ENCODE results near the gene IGF2BP2. TPM values are rescaled to one million over a fixed set of nuclear protein-coding genes. Genes with fewer than 3 reads are reported as not detected.
"Not testable (repeated sequence)": the region's sequence is repeated elsewhere in the genome, so short reads cannot be mapped to it uniquely, and the experiment has no call there.

Gene IGF2BP2
- total RNA-seq, 4 donors from 2014 or later = 12.4 to 45.7 (median 15.9) TPM

DNA sequence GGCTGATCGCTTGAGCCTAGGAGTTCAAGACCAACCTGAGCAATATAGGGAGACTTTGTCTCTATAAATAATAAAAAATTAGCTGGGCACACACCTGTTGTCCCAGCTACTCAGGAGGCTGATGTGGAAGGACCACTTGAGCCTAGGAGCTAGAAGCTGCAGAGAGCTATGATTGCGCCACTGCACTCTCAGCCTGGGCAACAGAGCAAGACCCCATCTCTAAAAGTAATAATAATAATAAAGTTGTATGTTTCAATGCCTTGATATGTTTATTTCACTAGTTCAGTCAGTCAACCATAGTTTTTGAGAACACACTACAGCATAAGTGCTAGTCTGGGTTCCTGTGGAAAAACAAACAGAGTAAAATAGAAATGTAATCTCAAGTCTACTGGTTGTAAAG, 36.5 kb downstream of the IGF2BP2 start:
- 85 to 98% methylated on average over 2 of the region's 2 CpGs for WGBS, 2 donors
- TF ChIP-seq, protein P1, sequence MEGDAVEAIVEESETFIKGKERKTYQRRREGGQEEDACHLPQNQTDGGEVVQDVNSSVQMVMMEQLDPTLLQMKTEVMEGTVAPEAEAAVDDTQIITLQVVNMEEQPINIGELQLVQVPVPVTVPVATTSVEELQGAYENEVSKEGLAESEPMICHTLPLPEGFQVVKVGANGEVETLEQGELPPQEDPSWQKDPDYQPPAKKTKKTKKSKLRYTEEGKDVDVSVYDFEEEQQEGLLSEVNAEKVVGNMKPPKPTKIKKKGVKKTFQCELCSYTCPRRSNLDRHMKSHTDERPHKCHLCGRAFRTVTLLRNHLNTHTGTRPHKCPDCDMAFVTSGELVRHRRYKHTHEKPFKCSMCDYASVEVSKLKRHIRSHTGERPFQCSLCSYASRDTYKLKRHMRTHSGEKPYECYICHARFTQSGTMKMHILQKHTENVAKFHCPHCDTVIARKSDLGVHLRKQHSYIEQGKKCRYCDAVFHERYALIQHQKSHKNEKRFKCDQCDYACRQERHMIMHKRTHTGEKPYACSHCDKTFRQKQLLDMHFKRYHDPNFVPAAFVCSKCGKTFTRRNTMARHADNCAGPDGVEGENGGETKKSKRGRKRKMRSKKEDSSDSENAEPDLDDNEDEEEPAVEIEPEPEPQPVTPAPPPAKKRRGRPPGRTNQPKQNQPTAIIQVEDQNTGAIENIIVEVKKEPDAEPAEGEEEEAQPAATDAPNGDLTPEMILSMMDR (IDR thresholded peaks at IDR 0.05) = no peak
- no peak for TF ChIP-seq POLR2A (IDR thresholded peaks at IDR 0.05)
- no peaks in the 10 kb centered on the region for H3K4me1 ChIP-seq
- no peaks in the 10 kb centered on the region for H3K9me3 ChIP-seq
- no peak overlapping the region for H3K27ac ChIP-seq
- no peaks in the 10 kb centered on the region for H3K36me3 ChIP-seq
- peak; percentile 17 to 28 for DNase-seq
- no peak overlapping the region for H3K4me3 ChIP-seq (replicated peaks in 1 of 3)
- intact Hi-C loops (cut with DNase I) = no loop called here
- no peaks in the 10 kb centered on the region for H3K27me3 ChIP-seq

DNA sequence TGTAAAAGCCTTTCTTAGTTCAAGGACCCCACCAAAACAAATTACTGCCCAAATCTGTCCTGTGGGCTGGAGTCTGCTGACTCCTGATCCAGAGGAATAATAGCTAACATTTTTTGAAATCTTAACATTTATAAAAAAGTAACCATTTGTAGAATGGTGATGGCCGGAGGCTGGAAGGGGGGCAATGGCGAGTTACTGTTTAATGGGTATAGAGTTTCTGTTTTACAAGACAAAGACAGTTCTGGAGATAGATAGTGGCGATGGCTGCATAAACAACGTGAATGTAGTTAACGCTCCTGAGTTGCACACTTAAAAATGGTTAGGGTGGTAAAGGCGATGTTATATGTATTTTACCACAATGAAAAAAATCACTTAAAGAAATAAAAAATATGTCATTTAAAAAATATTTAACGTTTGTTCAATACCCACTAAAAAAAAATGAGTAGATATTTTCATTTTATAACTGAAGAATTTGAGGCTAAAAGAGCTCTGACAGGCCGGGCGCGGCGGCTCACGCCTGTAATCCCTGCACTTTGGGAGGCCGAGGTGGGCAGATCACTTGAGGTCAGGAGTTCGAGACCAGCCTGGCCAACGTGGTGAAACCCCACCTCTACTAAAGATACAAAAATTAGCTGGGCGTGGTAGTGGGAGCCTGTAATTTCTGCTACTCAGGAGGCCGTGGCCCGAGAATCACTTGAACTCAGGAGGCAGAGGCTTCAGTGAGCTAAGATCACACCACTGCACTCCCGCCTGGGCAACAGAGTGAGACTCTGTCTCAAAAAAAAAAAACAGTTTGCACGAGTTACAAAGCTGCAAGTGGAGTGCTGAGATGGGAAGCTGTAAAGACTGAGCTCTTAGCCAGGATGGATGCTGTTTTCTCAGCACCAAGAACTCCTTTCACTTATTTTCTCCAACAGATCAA, 37.6 kb downstream of the IGF2BP2 start:
- 78 to 81% methylated on average over 20 of the region's 20 CpGs for WGBS, 2 donors
- no peak overlapping the region for H3K4me3 ChIP-seq (replicated peaks in 1 of 3)
- H3K4me1 ChIP-seq = no peaks in the 10 kb centered on the region
- H3K36me3 ChIP-seq = no peaks in the 10 kb centered on the region
- peak; percentile 28 to 38 for DNase-seq
- TF ChIP-seq POLR2A (IDR thresholded peaks at IDR 0.05) = no peak
- TF ChIP-seq, protein P1 (IDR thresholded peaks at IDR 0.05) = no peak
- H3K9me3 ChIP-seq = no peaks in the 10 kb centered on the region
- H3K27me3 ChIP-seq = no peaks in the 10 kb centered on the region
- intact Hi-C loops (cut with DNase I) = no loop called here
- H3K27ac ChIP-seq = no peak overlapping the region

DNA sequence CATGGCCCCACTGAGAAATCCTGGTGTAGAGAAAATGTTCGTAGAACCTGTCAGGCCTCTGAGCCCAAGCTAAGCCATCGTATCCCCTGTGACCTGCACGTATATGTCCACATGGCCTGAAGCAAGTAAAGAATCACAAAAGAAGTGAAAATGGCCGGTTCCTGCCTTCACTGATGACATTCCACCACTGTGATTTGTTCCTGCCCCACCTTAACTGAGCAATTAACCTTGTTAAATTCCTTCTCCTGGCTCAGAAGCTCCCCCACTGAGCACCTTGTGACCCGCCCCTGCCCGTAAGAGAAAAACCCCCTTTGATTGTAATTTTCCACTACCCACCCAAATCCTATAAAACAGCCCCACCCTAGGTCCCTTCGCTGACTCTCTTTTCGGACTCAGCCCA, 38.6 kb downstream of the IGF2BP2 start:
- H3K36me3 ChIP-seq, DNase-seq: not testable (repeated sequence)

DNA sequence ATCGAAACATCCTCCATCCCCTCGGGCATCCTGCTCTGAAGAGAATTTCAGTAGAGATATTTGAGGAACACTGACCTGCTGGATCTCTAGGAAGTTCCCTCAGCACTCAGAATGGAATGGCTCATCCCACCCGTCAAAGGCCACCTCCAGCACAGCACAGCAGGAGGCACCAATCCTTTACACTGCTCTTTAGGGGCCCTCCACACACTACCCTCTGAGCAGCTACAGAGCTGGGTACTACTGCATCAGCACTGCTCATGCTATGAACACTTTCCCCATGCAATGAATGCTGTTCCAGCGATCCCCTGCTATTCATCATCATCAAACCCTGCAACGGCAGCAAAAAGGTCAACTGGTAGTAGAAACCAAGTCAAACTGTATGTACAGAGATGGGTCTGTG, 40.5 kb downstream of the IGF2BP2 start:
- intact Hi-C loops (cut with DNase I) = no loop called here

More for the DNA sequence above, 38.6 kb downstream of the IGF2BP2 start:
- intact Hi-C loops (cut with DNase I); H3K9me3 ChIP-seq; H3K27ac ChIP-seq; H3K4me3 ChIP-seq (replicated peaks in 1 of 3); H3K4me1 ChIP-seq; H3K27me3 ChIP-seq: not testable (repeated sequence)
- WGBS, 2 donors = 78 to 85% methylated on average over 8 of the region's 8 CpGs

DNA sequence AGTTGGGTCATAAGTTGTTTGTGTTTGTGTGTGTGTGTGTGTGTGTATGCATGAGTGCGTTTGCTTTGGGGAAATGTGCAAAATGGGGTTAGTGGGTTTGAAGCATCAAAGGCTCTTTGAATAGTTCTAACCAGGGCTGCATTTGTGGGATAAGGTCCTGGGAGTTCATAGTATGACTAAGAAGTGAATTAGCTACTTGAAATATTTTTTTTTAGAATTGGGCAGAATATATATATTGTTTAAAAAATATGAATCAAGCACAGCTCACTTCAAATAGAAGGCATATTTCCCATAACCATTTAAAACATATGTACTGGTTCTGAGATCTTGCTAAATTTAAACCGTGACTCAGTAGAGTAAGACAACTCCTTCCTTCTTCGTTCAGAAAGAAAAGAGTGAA, 43.1 kb downstream of the IGF2BP2 start:
- intact Hi-C loops (cut with DNase I) = no loop called here
- Histone ChIP-seq H3K27me3 (no peaks in the 10 kb centered on the region), H3K9me3 (no peaks in the 10 kb centered on the region), H3K36me3 (no peaks in the 10 kb centered on the region), H3K4me3 (replicated peaks in 1 of 3) (no peak overlapping the region), H3K4me1 (no peaks in the 10 kb centered on the region), H3K27ac (no peak overlapping the region)
- 79 to 83% methylated on average over 3 of the region's 3 CpGs for WGBS, 2 donors
- no peak for TF ChIP-seq POLR2A (IDR thresholded peaks at IDR 0.05)
- TF ChIP-seq, protein P1 (IDR thresholded peaks at IDR 0.05) = no peak
- DNase-seq = no peak

More for the DNA sequence above, 40.5 kb downstream of the IGF2BP2 start:
- H3K27me3 ChIP-seq = no peaks in the 10 kb centered on the region
- DNase-seq = no peak
- TF ChIP-seq POLR2A (IDR thresholded peaks at IDR 0.05) = no peak
- TF ChIP-seq, protein P1 (IDR thresholded peaks at IDR 0.05) = no peak
- WGBS, 2 donors = 90% methylated on average over 5 of the region's 5 CpGs
- no peaks in the 10 kb centered on the region for H3K9me3 ChIP-seq
- H3K36me3 ChIP-seq = no peaks in the 10 kb centered on the region
- H3K27ac ChIP-seq = no peak overlapping the region
- no peak overlapping the region for H3K4me3 ChIP-seq (replicated peaks in 1 of 3)
- H3K4me1 ChIP-seq = no peaks in the 10 kb centered on the region
